A549 (cell line): ENCODE results near the gene IDS. TPM values are rescaled to one million over a fixed set of nuclear protein-coding genes. Genes with fewer than 3 reads are reported as not detected.
A peak's percentile ranks its signal among the peaks of the same experiment; 100 is the strongest.
"Not testable (repeated sequence)": the region's sequence is repeated elsewhere in the genome, so short reads cannot be mapped to it uniquely, and the experiment has no call there.

ENCODE experiments used
- ATAC-seq, 2 experiments: fragments of 200-7000 bp in 1 of 2; fragments of >200 bp in 1 of 2; cut with Nextera tagmentation in 1 of 2; cut with Tn5 transposase in 1 of 2; 3 replicates each; pipeline versions ENCODE4 v1.8.0 to v1.9.1; 2018 to 2020; ENCODE audit warnings: mild to moderate bottlenecking in 1 of 2, moderate library complexity in 1 of 2
- CTCF ChIA-PET: fragments of 300-600 bp; sonication (Branson Sonifier 250); formaldehyde crosslinking; extraction: SDS; loops from one replicate; lab custom pipeline; 2021; ENCODE audit warnings: antibody characterized with exemption, inconsistent platforms; lab: Yijun Ruan, JAX
- POLR2A ChIA-PET: fragments of 350-600 bp; formaldehyde crosslinking; extraction: SDS; loops from one replicate; lab custom pipeline; 2021; ENCODE audit warnings: antibody characterized with exemption, inconsistent platforms; lab: Yijun Ruan, JAX
- DNase-seq, 2 experiments: peaks; one replicate each; pipeline versions ENCODE4 v3.0.0 to v3.0.0-alpha.2; 2011 to 2016; ENCODE audit warnings: low read depth in 1 of 2, low spot score in 1 of 2
- FAIRE-seq: peaks from 2 replicates; lab custom pipeline; 2011; peaks lifted over from hg19 to GRCh38; lab: Jason Lieb, UNC
- H3K27ac ChIP-seq, 2 experiments: fragments of >200 bp; sonication (Bioruptor Twin); formaldehyde crosslinking; 3 replicates each; pipeline ENCODE4 v1.5.1; 2016 to 2017
- H3K4me1 ChIP-seq: fragments of >200 bp; sonication (Bioruptor Twin); formaldehyde crosslinking; 3 replicates; pipeline ENCODE4 v1.6.1; 2016
- H3K4me2 ChIP-seq: fragments of >200 bp; sonication (Bioruptor Twin); formaldehyde crosslinking; 3 replicates; pipeline ENCODE4 v1.6.1; 2016
- H3K4me3 ChIP-seq: fragments of >200 bp; sonication (Bioruptor Twin); formaldehyde crosslinking; 3 replicates; pipeline ENCODE4 v1.5.1; 2016
- H3K9me3 ChIP-seq: fragments of >200 bp; sonication (Bioruptor Twin); formaldehyde crosslinking; 3 replicates; pipeline ENCODE4 v1.6.1; 2016
- CHD2 ChIP-seq: fragments of 150-350 bp; IDR thresholded peaks from 2 replicates; pipeline ENCODE4 v1.6.1; 2014; ENCODE audit warnings: low read length; ENCODE audit not compliant: partially characterized antibody
- CHD4 ChIP-seq: fragments of 200-600 bp; sonication (generic); IDR thresholded peaks from 2 replicates; pipeline ENCODE4 v1.6.1; 2016; ENCODE audit warnings: antibody characterized with exemption, mild to moderate bottlenecking, borderline replicate concordance
- FOSB ChIP-seq: fragments of 250-450 bp; sonication (Bioruptor Pico); IDR thresholded peaks from 2 replicates; pipeline ENCODE4 v1.5.0; 2020; ENCODE audit warnings: mild to moderate bottlenecking, moderate library complexity
- FOXS1 ChIP-seq: fragments of 250-450 bp; sonication (Bioruptor Pico); IDR thresholded peaks from 2 replicates; pipeline ENCODE4 v1.5.0; 2020; ENCODE audit warnings: mild to moderate bottlenecking, moderate library complexity
- GATA3 ChIP-seq: IDR thresholded peaks from 2 replicates; pipeline ENCODE4 v1.6.1; 2012; ENCODE audit warnings: borderline replicate concordance
- HOXB13 ChIP-seq: fragments of 250-450 bp; sonication (Bioruptor Pico); IDR thresholded peaks from 2 replicates; pipeline ENCODE4 v1.5.0; 2020; ENCODE audit warnings: low read depth, mild to moderate bottlenecking, moderate library complexity
- JUNB ChIP-seq: fragments of >200 bp; sonication (Bioruptor Twin); formaldehyde crosslinking; IDR thresholded peaks from 2 replicates; pipeline ENCODE4 v1.6.1; 2016
- KDM1A ChIP-seq: fragments of 200-600 bp; sonication (generic); IDR thresholded peaks from 2 replicates; pipeline ENCODE4 v1.6.1; 2016; ENCODE audit warnings: low read depth, mild to moderate bottlenecking
- NR3C1 ChIP-seq: fragments of >200 bp; sonication (Bioruptor Twin); formaldehyde crosslinking; IDR thresholded peaks from 3 replicates; pipeline ENCODE4 v1.6.1; 2017
- POLR2AphosphoS2 ChIP-seq: conservative IDR thresholded peaks from 2 replicates; pipeline ENCODE4 v1.6.1; 2012; ENCODE audit warnings: low read length, improper control_type of control experiment, inconsistent platforms
- RAD21 ChIP-seq, 2 experiments: fragments of >200 bp in 1 of 2; sonication (Bioruptor Twin) in 1 of 2; formaldehyde crosslinking in 1 of 2; IDR thresholded peaks in 1 of 2; conservative IDR thresholded peaks in 1 of 2; 2 replicates in 1 of 2; 3 replicates in 1 of 2; pipeline ENCODE4 v1.6.1; 2012 to 2018; ENCODE audit warnings: inconsistent platforms in 1 of 2
- SMC3 ChIP-seq: fragments of >200 bp; sonication (Bioruptor Twin); formaldehyde crosslinking; IDR thresholded peaks from 3 replicates; pipeline ENCODE4 v1.6.1; 2018; ENCODE audit warnings: inconsistent platforms
- TP53 ChIP-seq: fragments of 250-450 bp; sonication (Bioruptor Pico); IDR thresholded peaks from 2 replicates; pipeline ENCODE4 v1.5.0; 2021; ENCODE audit warnings: mild to moderate bottlenecking, moderate library complexity
- ZFP36 ChIP-seq: fragments of 450-650 bp; IDR thresholded peaks from 2 replicates; pipeline ENCODE4 v1.6.1; 2014; ENCODE audit warnings: borderline replicate concordance; ENCODE audit not compliant: partially characterized antibody
- ZNF302 ChIP-seq: fragments of 250-450 bp; sonication (Bioruptor Pico); IDR thresholded peaks from 2 replicates; pipeline ENCODE4 v1.9.0; 2021; ENCODE audit warnings: inconsistent platforms, mild to moderate bottlenecking, moderate library complexity
- WGBS: methylation state at CpG from one replicate; pipeline ENCODE4 v1.1.6; 2017; ENCODE audit errors: missing lambda C conversion rate; 5-methylcytosine and 5-hydroxymethylcytosine counted together
- polyA plus RNA-seq, 4 experiments: library from polyadenylated mRNA; depleted of rRNA in 3 of 4; stranded (reverse); fragments of >200 nt; fragmentation: RNase III in 1 of 4; extraction: RNeasy Plus Mini Kit Qiagen cat#74134 plus additional on column Dnase treatment in 1 of 4; gene quantifications; 2 replicates in 3 of 4; 3 replicates in 1 of 4; pipeline ENCODE4 v1.2.3, GENCODE V29; 2011 to 2017
- TF ChIP-seq, protein P1 (sequence below): fragments of 150-350 bp; IDR thresholded peaks from 2 replicates; pipeline ENCODE4 v1.6.1; 2014; ENCODE audit warnings: low read depth, mild to moderate bottlenecking, low read length
- TF ChIP-seq, protein P2 (sequence below): fragments of >200 bp; sonication (Bioruptor Twin); formaldehyde crosslinking; IDR thresholded peaks from 2 replicates; pipeline ENCODE4 v1.6.1; 2016

IDS gene
- polyA plus RNA-seq, 2 of the 4 experiments (the other 2 are of a cell fraction): 40.6 to 120 TPM

DNA sequence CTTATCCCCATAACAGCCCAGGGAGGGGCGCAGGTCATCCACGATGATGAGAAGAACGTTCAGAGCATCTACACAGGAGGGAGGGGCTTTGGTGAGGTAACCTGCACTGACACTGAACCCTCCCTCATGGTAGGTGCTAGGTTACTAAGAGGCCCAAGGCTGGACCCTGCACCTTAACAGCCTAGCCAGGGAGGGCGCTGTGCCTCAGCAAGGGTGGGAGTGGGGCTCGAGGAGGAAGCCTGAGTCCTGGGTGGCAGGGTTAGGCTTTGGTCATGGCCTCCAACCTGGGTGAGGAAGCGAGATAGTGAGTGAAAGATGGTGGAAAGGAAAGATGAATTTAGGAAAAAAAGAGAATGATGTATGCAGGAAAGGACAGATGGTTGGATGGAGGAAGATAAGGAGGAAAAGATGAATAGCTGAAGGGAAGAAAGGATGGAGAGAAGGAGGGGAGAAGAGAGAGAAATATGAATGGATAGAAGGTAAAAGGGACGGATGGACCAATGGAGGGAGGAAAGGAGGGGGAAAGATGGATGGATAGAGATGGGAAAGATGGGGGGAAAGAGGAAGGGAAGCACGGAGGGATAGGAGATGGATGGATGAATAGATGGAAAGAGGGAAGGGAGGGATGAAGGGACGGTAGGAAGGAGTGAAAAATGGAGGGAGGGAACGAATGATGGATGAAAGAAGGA, 736 bp downstream of the IDS start:
- no peak for FAIRE-seq
- peaks cover 16% of the 10 kb centered on the region; the same call in 2 of the 3 replicates for H3K4me1 ChIP-seq
- peak; percentile 66 to 77 for ATAC-seq
- WGBS: 4% methylated on average over 7 of the region's 10 CpGs
- no peaks in the 10 kb centered on the region for H3K9me3 ChIP-seq
- peak; percentile 36 to 78 for DNase-seq
- H3K4me2 ChIP-seq: peak overlapping the region; percentile 97
- CTCF ChIA-PET: interaction anchor here (1.0 to 1.5 kb wide), 2 partner anchors 11 to 13 kb away, joined by 4 read pairs; no protein-coding TSS in a partner anchor
- H3K27ac ChIP-seq: peak overlapping the region; percentile 83 to 98
- H3K4me3 ChIP-seq: peak overlapping the region; percentile 65
- POLR2A ChIA-PET: interaction anchor here (1.3 to 2.8 kb wide), 3 partner anchors 9 to 36 kb away, joined by 13 to 24 read pairs (median 22); partner anchors contain the start of gene EOLA1
- TF ChIP-seq, protein P1, sequence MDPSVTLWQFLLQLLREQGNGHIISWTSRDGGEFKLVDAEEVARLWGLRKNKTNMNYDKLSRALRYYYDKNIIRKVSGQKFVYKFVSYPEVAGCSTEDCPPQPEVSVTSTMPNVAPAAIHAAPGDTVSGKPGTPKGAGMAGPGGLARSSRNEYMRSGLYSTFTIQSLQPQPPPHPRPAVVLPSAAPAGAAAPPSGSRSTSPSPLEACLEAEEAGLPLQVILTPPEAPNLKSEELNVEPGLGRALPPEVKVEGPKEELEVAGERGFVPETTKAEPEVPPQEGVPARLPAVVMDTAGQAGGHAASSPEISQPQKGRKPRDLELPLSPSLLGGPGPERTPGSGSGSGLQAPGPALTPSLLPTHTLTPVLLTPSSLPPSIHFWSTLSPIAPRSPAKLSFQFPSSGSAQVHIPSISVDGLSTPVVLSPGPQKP: no peak
- TF ChIP-seq POLR2AphosphoS2 (no peak), CHD4 (no peak), RAD21 (conservative IDR thresholded peaks at IDR 0.05 in 1 of 2, IDR thresholded peaks at IDR 0.05 in 1 of 2) (no peak), FOSB (CRISPR knock-in tag) (no peak), SMC3 (no peak), JUNB (no peak), TP53 (CRISPR knock-in tag) (no peak), FOXS1 (no peak), ZNF302 (CRISPR knock-in tag) (no peak), NR3C1 (no peak), ZFP36 (no peak)
- TF ChIP-seq, protein P2, sequence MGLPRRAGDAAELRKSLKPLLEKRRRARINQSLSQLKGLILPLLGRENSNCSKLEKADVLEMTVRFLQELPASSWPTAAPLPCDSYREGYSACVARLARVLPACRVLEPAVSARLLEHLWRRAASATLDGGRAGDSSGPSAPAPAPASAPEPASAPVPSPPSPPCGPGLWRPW: no peak

DNA sequence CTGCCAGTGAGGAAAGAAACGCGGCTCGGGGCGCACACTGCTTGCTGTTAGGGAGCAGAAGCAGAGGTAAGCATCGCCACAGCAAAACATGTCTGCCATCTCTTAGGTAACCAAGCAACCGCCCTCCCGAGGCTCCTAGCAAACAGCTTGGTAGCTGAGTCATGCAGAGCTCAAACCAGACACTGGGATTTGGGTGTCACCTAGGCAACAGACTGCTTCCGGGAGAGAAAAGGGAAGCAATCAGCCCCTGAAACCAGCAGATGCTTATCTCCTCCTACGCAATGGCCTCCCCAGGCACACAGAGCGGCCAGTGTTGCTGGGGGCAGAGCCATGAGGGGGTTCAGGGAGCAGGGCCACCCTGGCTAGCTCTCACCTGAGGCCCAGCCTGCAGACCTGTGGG, 1.7 kb downstream of the IDS start:
- peak; percentile 100 for FAIRE-seq
- CTCF ChIA-PET: interaction anchor here (1.0 to 1.5 kb wide), 2 partner anchors 12 kb away, joined by 4 read pairs; no protein-coding TSS in a partner anchor
- peak in 1 of 2 experiments; percentile 78 for DNase-seq
- H3K4me3 ChIP-seq: peak overlapping the region; percentile 65; the same call in 1 of the 3 replicates
- peaks cover 16% of the 10 kb centered on the region; the same call in 2 of the 3 replicates for H3K4me1 ChIP-seq
- ATAC-seq: peak; percentile 79 to 81
- H3K4me2 ChIP-seq: peak overlapping the region; percentile 97
- H3K27ac ChIP-seq: peak overlapping the region; percentile 83 to 98; a peak in 5 of 6 replicates
- POLR2A ChIA-PET: interaction anchor here (2.8 kb wide), 1 partner anchor 19 kb away, joined by 13 read pairs; no protein-coding TSS in a partner anchor
- not testable (repeated sequence) for H3K9me3 ChIP-seq
- WGBS: no CpG with 5 or more reads among the region's 10 CpGs
- TF ChIP-seq GATA3: peak; percentile 50; the same call in 1 of the 2 replicates

DNA sequence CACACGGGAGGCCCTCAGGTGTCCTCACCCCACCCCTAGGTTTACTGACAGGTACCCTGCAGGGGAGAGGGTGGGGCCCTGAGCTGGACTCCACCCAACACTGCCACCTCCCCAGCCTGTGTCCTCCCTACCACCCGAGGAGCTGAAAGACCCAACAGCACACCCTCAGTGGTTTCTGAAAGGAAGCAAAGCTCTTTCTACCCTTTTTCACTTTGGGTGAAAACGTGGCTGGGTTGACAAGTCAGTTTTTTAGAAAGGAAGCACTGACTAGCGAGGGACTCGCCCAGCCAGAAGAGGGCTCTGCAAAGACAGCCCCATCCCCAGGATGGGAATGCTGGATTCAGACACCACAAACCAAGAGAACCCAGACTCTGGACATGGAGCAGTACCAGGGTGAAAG, 2.2 kb downstream of the IDS start:
- FAIRE-seq, DNase-seq, H3K4me3 ChIP-seq, ATAC-seq, H3K9me3 ChIP-seq, CTCF ChIA-PET: not testable (repeated sequence)
- Histone ChIP-seq H3K4me1 (peaks cover 21% of the 10 kb centered on the region; the same call in 2 of the 3 replicates), H3K27ac (peak overlapping the region in 1 of 2 experiments; percentile 65; a peak in 3 of 6 replicates), H3K4me2 (peak overlapping the region; percentile 97; the same call in 1 of the 3 replicates)
- POLR2A ChIA-PET: interaction anchor here (2.8 kb wide), 1 partner anchor 19 kb away, joined by 13 read pairs; no protein-coding TSS in a partner anchor
- 70% methylated on average over 2 of the region's 5 CpGs for WGBS

DNA sequence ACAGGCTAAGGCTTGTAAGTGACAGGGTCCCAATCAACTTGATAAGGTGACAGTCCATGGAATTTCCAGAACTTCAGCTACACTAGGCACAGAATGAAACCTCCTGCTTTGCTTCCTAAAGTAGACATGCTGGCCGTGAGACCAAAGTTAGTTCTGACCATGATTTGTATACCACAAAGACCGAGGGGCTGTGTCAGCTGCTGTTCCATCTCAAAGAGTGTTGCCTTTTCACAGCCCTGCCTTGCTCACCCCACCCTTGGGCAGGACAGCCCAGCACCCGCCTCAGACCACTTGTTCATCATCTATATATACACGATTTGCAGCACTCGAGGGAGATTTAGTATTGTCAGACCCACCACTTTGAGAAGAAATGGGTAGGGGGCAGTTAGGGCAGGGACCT, 5.3 kb downstream of the IDS start:
- no peak for TF ChIP-seq CHD2
- TF ChIP-seq KDM1A: no peak
- TF ChIP-seq HOXB13 (CRISPR knock-in tag): no peak
- TF ChIP-seq SMC3: no peak
- no peak for TF ChIP-seq TP53 (CRISPR knock-in tag)
- WGBS: 92% methylated on average over 5 of the region's 5 CpGs
- Histone ChIP-seq H3K9me3 (no peaks in the 10 kb centered on the region), H3K4me1 (peaks cover 47% of the 10 kb centered on the region), H3K4me2 (no peak overlapping the region), H3K4me3 (no peak overlapping the region), H3K27ac (no peak overlapping the region)
- ATAC-seq (no peak), FAIRE-seq (peak; percentile 13), DNase-seq (no peak)
- CTCF ChIA-PET: interaction anchor here (0.7 to 1.1 kb wide), 2 partner anchors 28 to 41 kb away, joined by 4 read pairs; partner anchors contain the start of gene EOLA1
- POLR2A ChIA-PET: no interaction called here
